GM19397 (cell line): Measurements from ENCODE around the gene RPL18A.

Experiments
- ATAC-seq: cut with Tn5 transposase; IDR thresholded peaks from one replicate; pipeline ENCODE4 v1.9.1; 2021; ENCODE audit warnings: mild to moderate bottlenecking, moderate library complexity; ENCODE audit not compliant: unreplicated experiment

RPL18A gene

GRCh38 chr19:17841810-17842662 lies 17.7 kb upstream of the RPL18A start:
- ATAC-seq, result no peak

- no peak for ATAC-seq
Observed at GRCh38 chr19:17842663-17843291, 16.9 kb upstream of the RPL18A start.

- ATAC-seq, result no peak
Observed at GRCh38 chr19:17843292-17843827, 16.4 kb upstream of the RPL18A start.

GRCh38 chr19:17843908-17844490 lies 15.7 kb upstream of the RPL18A start:
- ATAC-seq, result no peak

GRCh38 chr19:17846146-17846545 lies 13.6 kb upstream of the RPL18A start:
- ATAC-seq, result no peak

GRCh38 chr19:17847538-17848366 lies 12.0 kb upstream of the RPL18A start, which contains the start of gene JAK3:
Gene JAK3, minus strand, starts transcription at chr19:17847982. Its CDS starts 3,565 bp downstream, at chr19:17844417.
- peak; percentile 65 for ATAC-seq

- no peak for ATAC-seq
Observed at GRCh38 chr19:17848595-17849292, 11.0 kb upstream of the RPL18A start.

GRCh38 chr19:17854061-17854460 lies 5.6 kb upstream of the RPL18A start:
- no peak for ATAC-seq

GRCh38 chr19:17855280-17856152 lies 4.2 kb upstream of the RPL18A start:
- no peak for ATAC-seq

- ATAC-seq, result no peak
Observed at GRCh38 chr19:17860331-17860992, 752 bp downstream of the RPL18A start.

- ATAC-seq, result no peak
Observed at GRCh38 chr19:17860993-17861360, 1.3 kb downstream of the RPL18A start.

- ATAC-seq, result no peak
Observed at GRCh38 chr19:17861542-17862402, 2.1 kb downstream of the RPL18A start.

GRCh38 chr19:17862711-17863519 lies 3.2 kb downstream of the RPL18A start:
- no peak for ATAC-seq

GRCh38 chr19:17863520-17864182 lies 3.9 kb downstream of the RPL18A start:
- ATAC-seq, result no peak

- ATAC-seq, result no peak
Observed at GRCh38 chr19:17865364-17866311, 5.9 kb downstream of the RPL18A start.
